ENCODE results near the gene MRPL24.

Gene MRPL24

DNA sequence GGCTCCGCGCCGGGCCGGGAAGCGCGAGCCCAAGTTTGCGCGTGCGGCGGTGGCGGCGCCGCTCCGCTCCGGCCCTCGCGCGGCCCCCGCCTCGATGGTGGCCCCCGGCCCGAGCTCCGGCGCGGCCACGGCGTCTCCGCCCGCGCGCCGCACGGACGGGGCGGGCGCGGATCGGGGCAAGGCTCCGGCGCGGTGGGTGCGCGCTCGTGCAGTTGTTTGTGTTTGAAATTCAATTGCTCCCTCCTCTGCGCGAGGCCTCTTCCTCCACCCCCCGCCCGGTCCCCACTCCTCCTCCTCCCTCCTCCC is 10.5 kb upstream of the MRPL24 start, which contains the start of gene HDGF:
Gene HDGF, minus strand, starts transcription at position 225 of the 306 bp plus-strand sequence. CDS start 246 bp downstream, outside the sequence.
- H3K4me1 Mint-ChIP-seq (ENCODE audit: low read depth) = peaks cover 39% of the 10 kb centered on the region
- peak within 1 kb of the TSS; percentile 93 for H3K27ac Mint-ChIP-seq
- peaks cover 9% of the 10 kb centered on the region for H3K36me3 Mint-ChIP-seq (ENCODE audit: low read depth)
- no peaks in the 10 kb centered on the region for H3K27me3 Mint-ChIP-seq (ENCODE audit: low read depth)
- no peaks in the 10 kb centered on the region for H3K9me3 Mint-ChIP-seq
- H3K4me3 Mint-ChIP-seq = peak within 1 kb of the TSS; percentile 98

DNA sequence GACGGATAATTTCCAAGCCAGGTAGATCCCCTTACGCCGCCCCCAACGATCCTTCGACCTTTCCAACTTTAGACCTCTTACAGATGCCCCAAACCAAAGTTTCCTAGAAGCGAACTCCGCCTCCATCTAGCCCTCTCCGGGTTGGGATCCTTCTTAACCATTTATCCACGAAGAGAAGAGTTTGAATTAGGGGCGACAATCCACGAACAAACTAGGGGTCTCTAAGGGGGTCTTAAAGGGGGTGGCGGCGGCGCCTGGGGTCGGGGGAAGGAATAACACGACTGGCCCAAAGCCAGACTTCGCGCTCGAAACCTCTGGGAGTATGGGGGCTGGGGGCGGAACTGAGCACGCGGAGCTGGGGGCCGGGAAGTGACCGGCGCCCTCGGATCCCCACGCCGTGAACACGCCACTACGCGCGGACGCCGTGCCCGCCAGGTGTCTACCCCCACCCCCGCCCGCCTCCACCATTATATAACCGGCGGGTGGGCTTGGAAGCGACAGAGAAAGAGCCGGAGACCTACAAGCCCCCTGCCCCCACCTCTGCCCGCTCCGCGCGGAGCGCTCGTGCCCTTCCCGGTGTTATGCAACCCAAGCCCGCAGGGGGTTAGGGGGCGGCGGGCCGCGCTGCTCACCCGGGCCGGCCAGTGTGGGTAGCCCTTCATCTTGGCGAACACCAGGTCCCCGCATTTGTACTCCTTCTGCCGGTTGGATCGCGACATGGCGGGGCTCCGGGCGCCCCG is 10.0 kb upstream of the MRPL24 start:
- Mint-ChIP-seq H3K9me3 (no peaks in the 10 kb centered on the region), H3K4me3 (peak overlapping the region; percentile 98), H3K27ac (peak overlapping the region; percentile 93), H3K4me1 (ENCODE audit: low read depth) (peaks cover 44% of the 10 kb centered on the region), H3K36me3 (ENCODE audit: low read depth) (peaks cover 11% of the 10 kb centered on the region), H3K27me3 (ENCODE audit: low read depth) (no peaks in the 10 kb centered on the region)

DNA sequence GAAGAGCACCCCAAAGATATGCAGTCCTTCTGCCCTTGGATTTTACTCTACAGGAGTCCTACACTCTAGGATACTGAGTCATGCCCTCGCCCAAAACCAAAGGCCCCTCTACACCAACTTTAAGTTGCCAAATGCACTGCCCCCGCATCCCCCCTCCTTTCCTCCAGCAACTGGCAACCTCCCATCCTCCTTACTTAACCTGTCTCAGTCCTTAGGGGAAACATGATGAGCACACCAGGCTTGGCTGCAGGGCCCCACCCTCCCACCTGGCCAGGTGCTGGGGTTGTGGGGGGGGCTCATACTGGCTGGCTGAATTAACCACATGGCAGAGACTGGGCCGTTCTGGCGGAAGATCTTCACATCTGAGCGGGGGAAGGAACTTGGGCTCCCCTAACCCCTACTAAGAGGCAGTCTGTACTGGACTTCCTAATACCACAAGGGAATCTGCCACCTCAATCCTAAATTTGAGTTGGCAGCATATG is 9.3 kb upstream of the MRPL24 start:
- Mint-ChIP-seq H3K4me3 (peak overlapping the region; percentile 98), H3K4me1 (ENCODE audit: low read depth) (peaks cover 51% of the 10 kb centered on the region), H3K36me3 (ENCODE audit: low read depth) (peaks cover 16% of the 10 kb centered on the region), H3K27ac (peak overlapping the region; percentile 93), H3K9me3 (no peaks in the 10 kb centered on the region), H3K27me3 (ENCODE audit: low read depth) (no peaks in the 10 kb centered on the region)

DNA sequence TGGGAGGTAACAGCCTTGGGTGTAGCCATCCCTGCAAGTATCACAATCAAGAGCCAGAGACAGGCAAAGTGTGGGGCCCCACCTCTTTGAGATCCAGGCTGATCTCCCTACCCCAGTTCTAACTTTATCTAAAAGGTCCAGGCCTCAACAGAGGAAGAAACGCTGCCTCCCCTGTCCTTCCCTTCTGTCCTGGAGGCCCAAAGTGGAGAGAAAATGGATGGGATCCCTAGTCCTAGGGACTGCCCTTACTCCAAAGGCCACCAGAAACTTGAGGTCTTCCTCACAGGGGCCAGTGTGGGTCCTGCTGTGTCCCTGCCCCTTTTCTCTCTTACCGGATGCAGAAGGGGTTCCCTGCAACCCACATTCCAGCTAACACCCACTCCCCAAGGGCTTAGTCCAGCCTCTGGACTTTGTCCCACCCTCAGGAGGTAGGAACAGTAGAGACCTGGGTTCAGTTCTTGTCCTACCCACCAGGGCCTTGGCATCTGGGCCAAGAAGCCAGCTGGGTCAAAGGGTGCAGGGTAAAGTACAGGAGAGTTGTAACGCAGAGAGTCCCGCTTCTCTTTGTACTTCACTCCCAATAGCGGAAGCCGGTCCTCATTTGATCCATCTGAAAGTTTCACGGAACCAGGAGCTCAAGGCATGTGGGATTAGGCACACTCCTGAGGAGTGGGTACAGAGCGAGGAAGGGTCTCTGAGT is 8.7 kb upstream of the MRPL24 start:
- no peaks in the 10 kb centered on the region for H3K9me3 Mint-ChIP-seq

DNA sequence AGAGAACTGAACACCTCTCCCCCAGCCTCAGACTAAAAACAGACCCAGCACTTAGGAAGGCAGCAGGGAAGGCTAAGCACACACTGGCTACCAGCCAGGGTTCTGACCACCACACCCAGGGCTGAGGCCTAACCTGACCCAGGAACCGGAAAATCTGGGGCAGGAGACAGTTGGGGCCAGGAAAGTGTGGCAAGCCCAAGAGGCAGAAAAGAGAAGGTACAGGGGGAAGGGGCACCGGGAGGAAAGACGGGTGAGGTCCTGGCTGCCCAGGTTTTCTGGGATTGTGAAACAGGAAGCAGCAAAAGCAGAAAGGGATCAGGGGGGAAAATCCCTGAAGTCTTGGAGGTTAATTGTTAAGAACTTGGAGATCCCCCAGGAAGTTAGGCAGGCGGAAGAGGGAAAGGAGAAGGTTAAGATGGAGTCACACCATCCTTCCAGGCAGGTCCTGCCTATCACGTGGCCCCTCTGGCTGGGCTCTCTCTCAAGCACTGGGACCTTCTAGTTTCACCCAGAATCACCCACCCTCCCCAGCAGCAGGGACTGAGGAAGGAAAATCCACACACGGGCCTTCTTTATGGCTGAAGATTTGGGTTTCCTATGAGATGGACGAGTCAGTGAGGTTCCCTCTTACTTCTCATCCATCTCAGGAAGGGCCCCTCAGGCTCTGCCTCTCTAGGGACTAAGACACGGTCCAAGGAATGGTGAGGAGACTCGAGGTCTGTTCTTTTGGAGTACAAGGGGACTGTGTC is 8.0 kb upstream of the MRPL24 start:
- peak overlapping the region; percentile 93 for H3K27ac Mint-ChIP-seq
- H3K4me3 Mint-ChIP-seq = peak overlapping the region; percentile 98
- H3K4me1 Mint-ChIP-seq (ENCODE audit: low read depth) = peaks cover 58% of the 10 kb centered on the region
- no peaks in the 10 kb centered on the region for H3K27me3 Mint-ChIP-seq (ENCODE audit: low read depth)
- no peaks in the 10 kb centered on the region for H3K9me3 Mint-ChIP-seq
- H3K36me3 Mint-ChIP-seq (ENCODE audit: low read depth) = peaks cover 23% of the 10 kb centered on the region

More for the DNA sequence above, 8.7 kb upstream of the MRPL24 start:
- Mint-ChIP-seq H3K27me3 (ENCODE audit: low read depth) (no peaks in the 10 kb centered on the region), H3K4me1 (ENCODE audit: low read depth) (peaks cover 55% of the 10 kb centered on the region), H3K4me3 (peak overlapping the region; percentile 98), H3K27ac (peak overlapping the region; percentile 93), H3K36me3 (ENCODE audit: low read depth) (peaks cover 19% of the 10 kb centered on the region)

DNA sequence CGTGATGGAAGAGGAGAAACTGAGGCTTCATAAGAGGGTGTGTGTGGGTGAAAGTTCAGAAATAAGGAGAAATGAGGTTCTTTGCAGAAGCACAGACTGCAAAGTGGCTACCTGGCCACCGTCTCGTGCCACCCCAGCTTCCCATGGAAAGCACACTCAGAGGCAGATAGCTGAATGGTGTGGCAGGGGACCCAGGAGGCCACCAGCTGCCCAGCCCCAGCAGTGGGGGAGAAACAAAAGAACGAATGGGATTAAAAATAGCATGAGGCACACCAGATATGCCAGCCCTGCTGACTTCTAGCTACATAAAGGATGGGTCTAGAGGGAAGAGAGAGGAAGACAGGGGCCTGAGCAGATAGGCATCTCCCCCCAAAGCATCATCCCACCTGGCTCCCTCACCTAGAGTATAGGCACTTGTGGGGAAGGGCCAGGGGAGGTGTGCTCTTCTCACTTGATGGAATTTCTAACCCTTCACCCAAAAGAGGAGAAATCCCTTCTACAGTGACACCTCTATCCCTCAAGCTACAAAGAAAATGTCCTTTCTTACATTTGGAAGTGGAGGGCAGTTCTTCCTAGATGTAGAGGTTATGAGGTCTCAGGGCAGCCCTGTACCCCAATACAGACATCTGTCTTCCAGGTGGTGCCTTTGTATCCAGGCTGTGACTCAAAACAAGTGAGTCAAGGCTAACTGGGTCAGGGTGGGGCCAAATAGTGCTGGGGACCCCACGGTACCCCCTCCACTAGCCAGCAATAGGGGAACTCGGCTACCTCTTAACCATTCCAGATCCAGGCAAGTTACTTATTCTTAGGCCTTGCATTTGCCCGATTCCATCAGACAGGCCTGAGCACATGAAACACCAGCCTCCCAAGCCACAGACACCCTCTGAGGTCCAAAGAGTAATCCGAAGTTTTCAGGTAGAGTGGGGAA is 7.1 kb upstream of the MRPL24 start:
- Mint-ChIP-seq H3K27ac (peak overlapping the region; percentile 93), H3K36me3 (ENCODE audit: low read depth) (peaks cover 29% of the 10 kb centered on the region), H3K4me3 (peak overlapping the region; percentile 98)

DNA sequence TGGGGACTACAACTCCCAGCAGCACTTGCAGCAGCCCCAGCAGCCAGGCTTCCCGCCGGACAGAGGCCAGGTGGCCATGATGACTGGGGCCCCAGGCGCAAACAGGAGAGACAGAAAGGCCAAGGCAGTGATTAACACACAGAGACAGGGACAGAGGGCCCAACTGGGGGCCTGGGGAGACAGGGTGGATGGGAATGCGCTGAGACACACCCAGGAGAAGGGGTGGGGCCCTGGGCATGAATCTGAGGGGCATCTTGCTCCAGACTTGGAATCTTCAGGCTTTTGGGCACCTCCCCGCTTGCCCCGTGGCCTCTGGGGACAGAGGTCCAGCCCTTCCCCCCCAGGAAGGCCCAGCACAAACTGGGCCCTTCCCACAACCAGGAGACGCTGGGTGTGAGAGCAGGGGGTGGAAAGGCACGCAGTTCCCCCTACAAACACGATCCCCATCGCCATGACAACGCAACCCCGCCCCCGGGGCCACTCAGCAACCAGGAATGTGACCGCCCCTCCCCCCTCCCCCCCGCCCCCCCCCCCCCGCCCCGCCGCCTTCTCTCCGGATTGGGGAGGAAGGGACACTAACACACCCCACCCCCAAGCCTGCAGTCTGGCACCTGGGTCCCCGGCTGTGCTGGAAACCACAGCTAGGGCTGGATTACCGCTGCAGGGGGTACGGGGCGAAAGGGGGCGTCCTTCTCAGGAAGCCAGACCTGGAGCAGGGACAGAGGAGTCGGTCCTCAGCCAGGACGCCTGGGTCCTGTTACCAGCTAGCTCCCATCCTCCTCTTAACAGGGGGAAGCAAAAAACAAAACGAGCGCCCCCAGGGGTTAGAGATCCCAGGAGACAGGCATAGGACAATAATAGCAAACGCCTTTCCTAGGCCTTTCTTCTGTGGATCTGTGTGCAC is 6.1 kb upstream of the MRPL24 start:
- no peaks in the 10 kb centered on the region for H3K9me3 Mint-ChIP-seq
- peak overlapping the region; percentile 98 for H3K4me3 Mint-ChIP-seq
- peak overlapping the region; percentile 93 for H3K27ac Mint-ChIP-seq
- peaks cover 60% of the 10 kb centered on the region for H3K4me1 Mint-ChIP-seq (ENCODE audit: low read depth)
- no peaks in the 10 kb centered on the region for H3K27me3 Mint-ChIP-seq (ENCODE audit: low read depth)
- H3K36me3 Mint-ChIP-seq (ENCODE audit: low read depth) = peaks cover 33% of the 10 kb centered on the region

More for the DNA sequence above, 7.1 kb upstream of the MRPL24 start:
- Mint-ChIP-seq H3K4me1 (ENCODE audit: low read depth) (peaks cover 60% of the 10 kb centered on the region), H3K9me3 (no peaks in the 10 kb centered on the region), H3K27me3 (ENCODE audit: low read depth) (no peaks in the 10 kb centered on the region)

DNA sequence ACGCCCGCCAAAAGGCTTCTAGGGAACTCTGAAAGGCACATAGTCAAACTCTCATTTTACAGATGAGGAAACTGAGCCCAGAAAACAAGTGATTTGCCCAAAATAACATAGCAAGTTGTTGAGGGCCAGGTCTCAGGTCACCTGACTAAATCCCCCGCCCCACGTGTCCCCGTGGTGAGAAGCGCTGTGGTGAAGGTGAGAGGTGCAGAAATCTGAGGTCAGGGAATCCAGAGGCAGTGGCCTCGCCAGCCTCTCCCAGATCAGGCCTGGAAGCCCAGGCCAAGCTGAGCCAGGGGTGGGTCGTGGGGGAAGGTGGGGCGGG is 5.5 kb upstream of the MRPL24 start:
- Mint-ChIP-seq H3K4me3 (peak overlapping the region; percentile 85), H3K27me3 (ENCODE audit: low read depth) (no peaks in the 10 kb centered on the region), H3K36me3 (ENCODE audit: low read depth) (peaks cover 37% of the 10 kb centered on the region), H3K4me1 (ENCODE audit: low read depth) (peaks cover 66% of the 10 kb centered on the region), H3K27ac (peak overlapping the region; percentile 89), H3K9me3 (no peaks in the 10 kb centered on the region)

DNA sequence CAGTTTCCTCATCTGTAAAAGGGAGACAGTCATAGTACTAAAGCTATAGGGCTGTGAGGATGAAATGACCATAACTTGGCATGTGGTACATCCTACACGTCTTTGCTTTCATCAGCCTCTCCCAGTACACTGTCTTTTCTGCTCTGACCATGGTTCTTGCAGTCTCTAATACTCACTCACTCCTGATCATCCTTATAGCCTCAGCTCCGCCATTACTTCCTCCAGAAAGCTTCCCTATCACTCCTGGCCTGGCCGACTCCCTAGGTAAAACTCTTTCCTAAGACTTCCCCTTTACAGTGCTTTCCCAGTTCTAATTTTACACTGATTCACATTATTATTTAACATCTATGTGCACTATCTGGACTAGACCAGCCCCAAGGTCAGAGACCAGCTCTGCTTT is 5.0 kb upstream of the MRPL24 start:
- H3K4me1 Mint-ChIP-seq (ENCODE audit: low read depth) = peaks cover 68% of the 10 kb centered on the region

DNA sequence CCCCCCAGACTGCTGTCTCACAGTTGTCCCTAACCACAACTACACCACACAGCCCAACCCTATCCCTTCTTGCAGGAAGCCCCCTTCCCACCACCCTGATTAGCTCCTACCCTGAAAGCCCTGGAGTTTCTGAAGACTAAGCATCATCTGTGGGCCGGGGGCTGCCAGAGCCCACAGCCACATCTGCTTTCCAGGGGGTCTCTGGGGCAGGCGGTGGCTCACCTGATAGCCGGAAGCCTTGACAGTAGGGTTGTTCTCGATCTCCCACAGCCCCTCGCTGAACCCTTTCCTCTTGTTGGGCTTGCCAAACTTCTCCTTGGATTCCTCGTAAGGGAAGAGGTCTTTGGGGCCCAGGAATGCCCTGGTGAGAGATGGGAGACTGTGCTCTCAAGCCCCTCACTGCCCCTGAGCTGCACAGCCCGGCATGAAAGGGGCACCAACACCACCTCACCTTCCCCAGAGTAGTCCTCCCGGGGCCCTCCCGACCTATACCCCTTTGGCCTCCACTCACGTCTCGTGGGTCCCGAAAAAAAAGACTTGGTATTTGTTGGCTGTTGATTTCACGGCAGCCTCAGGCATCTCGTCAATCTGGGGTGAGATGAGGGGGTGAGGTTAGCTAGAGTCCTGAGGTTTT is 4.0 kb upstream of the MRPL24 start:
- no peaks in the 10 kb centered on the region for H3K27me3 Mint-ChIP-seq (ENCODE audit: low read depth)
- no peak overlapping the region for H3K4me3 Mint-ChIP-seq
- peaks cover 67% of the 10 kb centered on the region for H3K4me1 Mint-ChIP-seq (ENCODE audit: low read depth)
- H3K36me3 Mint-ChIP-seq (ENCODE audit: low read depth) = peaks cover 46% of the 10 kb centered on the region
- no peaks in the 10 kb centered on the region for H3K9me3 Mint-ChIP-seq
- H3K27ac Mint-ChIP-seq = peak overlapping the region; percentile 70

More for the DNA sequence above, 5.0 kb upstream of the MRPL24 start:
- Mint-ChIP-seq H3K27ac (peak overlapping the region; percentile 21), H3K9me3 (no peaks in the 10 kb centered on the region), H3K36me3 (ENCODE audit: low read depth) (peaks cover 42% of the 10 kb centered on the region), H3K4me3 (no peak overlapping the region), H3K27me3 (ENCODE audit: low read depth) (no peaks in the 10 kb centered on the region)

DNA sequence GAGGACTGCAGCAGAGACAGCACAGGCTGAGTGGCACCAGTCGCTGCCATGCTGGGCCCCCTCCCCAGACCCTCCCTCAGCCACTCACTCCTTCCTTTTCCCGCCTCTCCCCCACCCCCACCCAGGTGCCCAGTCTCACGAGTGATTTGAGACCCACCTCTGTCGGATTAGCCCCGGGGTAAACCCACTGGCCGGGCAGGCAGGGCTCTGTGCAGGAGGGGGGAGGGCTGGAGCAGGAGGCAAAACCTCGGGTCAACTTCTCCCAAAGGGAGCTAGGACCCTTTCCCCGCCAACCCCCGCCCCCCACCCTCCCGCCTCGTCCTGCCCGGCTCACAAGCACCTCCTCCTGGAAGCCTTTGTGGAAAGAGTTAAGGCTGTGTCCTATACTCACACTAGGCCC is 3.5 kb upstream of the MRPL24 start:
- H3K27ac Mint-ChIP-seq = no peak overlapping the region
- no peaks in the 10 kb centered on the region for H3K27me3 Mint-ChIP-seq (ENCODE audit: low read depth)
- no peaks in the 10 kb centered on the region for H3K9me3 Mint-ChIP-seq
- H3K4me1 Mint-ChIP-seq (ENCODE audit: low read depth) = peaks cover 63% of the 10 kb centered on the region
- no peak overlapping the region for H3K4me3 Mint-ChIP-seq
- peaks cover 46% of the 10 kb centered on the region for H3K36me3 Mint-ChIP-seq (ENCODE audit: low read depth)

DNA sequence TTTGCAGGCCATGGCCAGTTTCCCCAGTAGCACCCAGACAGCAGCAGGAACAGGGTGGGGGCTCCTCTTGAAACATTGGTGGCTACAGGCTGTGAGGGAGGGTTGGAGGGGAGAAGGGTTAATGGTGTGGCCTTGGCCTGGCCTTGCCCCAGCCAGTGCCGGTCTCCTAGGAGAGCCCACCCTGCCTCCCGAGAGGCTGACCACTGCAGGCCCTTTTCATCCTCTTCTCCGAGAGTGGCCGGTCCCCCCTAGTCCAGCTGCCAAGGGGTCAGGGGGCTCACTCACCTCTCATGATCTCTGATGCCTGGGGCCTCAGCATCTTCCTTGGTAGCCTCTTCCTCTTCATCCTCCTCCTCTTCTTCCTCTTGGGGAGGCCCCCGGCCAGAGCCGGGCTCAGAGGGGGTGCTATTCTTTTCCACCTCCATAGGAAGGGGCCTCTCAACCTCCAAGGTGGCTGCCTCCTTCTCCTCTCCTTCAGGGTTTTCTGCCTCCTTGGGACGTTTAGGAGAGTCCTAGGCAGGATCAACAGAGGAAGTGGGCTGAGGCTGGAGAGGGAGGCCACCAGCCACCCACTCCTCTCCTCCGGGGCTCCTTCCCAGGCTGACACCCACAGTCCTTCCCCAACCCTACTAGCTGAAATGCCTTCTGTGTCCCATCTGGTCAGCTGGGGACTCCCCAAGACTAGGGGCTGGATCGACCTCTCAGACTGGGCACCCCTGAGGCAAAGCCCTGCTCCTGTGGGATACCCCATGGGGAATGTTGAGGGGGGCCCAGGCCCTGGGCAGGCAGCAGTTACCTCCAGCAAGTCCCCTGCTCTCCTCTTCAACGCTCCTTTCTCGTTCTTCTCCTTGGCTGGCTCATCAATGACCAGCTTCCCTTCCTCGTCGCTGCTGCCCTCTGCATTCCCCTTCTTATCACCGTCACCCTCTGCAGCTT is 2.7 kb upstream of the MRPL24 start:
- H3K4me3 Mint-ChIP-seq = no peak overlapping the region
- peaks cover 44% of the 10 kb centered on the region for H3K36me3 Mint-ChIP-seq (ENCODE audit: low read depth)
- peaks cover 57% of the 10 kb centered on the region for H3K4me1 Mint-ChIP-seq (ENCODE audit: low read depth)
- no peaks in the 10 kb centered on the region for H3K9me3 Mint-ChIP-seq
- H3K27me3 Mint-ChIP-seq (ENCODE audit: low read depth) = no peaks in the 10 kb centered on the region
- peak overlapping the region; percentile 55 for H3K27ac Mint-ChIP-seq
